ENCODE measurements around the gene KCP.

KCP gene

GRCh38 chr7:128852537-128853254 lies 57.8 kb downstream of the KCP start:
- no peak for DNase-seq

DNA sequence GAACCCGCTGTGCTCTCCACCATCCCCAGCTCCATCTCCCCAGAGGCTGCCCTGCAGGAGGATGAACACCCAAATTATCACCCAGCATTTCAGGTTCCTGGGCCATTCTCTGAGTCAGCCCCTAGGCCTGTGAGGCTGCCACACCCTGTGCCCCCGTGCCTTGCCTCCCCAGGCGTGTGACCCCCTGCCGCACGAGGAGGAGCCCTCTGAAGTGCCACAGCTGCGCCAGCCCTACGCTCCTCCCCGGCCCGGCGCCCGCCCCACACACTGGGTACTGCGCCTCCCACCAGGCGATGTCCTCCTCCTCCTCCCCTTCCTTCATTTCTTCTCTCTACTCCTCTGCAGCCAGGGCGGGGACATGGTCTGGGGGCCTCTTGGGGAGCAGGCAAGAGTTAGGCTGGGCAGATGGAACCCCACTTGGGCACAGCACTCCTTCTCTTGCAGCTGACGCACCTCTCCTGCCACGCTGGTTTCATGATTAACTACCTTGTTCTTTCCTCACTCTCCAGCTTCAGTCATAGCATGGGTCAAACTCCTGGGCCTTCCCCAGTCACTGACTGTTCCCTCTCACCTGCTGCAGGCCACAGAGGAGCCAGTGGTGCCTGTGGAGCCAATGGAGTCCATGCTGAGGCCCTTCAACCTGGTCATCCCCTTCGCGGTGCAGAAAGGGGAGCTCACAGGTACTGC lies 60.6 kb downstream of the KCP start:
- DNase-seq: no peak

GRCh38 chr7:128849156-128849515 lies 61.4 kb downstream of the KCP start:
- DNase-seq: no peak

- no peak for DNase-seq
These were observed 62.0 kb downstream of the KCP start for GRCh38 chr7:128848289-128849155.

- DNase-seq: no peak
These were observed 62.7 kb downstream of the KCP start for GRCh38 chr7:128847721-128848211.

GRCh38 chr7:128846781-128847444 lies 63.6 kb downstream of the KCP start:
- DNase-seq: no peak

DNA sequence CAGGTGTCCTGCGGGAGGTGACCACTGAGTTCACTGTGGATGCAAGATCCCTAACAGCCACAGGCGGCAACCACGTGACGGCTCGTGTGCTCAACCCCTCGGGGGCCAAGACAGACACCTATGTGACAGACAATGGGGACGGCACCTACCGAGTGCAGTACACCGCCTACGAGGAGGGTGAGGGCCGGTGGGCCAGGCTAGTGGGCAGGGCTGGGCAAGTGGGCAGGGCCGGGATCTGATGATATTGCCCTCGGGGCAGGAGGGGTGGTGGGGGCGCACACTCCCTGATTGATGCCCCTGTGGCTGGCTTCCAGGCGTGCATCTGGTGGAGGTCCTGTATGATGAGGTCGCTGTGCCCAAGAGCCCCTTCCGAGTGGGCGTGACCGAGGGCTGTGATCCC lies 64.5 kb downstream of the KCP start:
- DNase-seq: no peak

GRCh38 chr7:128845475-128845874 lies 65.0 kb downstream of the KCP start:
- DNase-seq: no peak

DNA sequence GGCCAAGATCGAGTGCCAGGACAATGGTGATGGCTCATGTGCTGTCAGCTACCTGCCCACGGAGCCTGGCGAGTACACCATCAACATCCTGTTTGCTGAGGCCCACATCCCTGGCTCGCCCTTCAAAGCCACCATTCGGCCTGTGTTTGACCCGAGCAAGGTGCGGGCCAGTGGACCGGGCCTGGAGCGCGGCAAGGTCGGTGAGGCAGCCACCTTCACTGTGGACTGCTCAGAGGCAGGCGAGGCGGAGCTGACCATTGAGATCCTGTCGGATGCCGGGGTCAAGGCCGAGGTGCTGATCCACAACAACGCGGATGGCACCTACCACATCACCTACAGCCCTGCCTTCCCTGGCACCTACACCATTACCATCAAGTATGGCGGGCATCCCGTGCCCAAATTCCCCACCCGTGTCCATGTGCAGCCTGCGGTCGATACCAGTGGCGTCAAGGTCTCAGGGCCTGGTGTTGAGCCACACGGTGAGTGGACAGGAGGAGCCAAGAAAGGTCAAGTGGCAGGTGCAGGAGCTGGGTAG lies 65.7 kb downstream of the KCP start:
- no peak for DNase-seq

- no peak for DNase-seq
These were observed 66.4 kb downstream of the KCP start for GRCh38 chr7:128843938-128844621.

DNA sequence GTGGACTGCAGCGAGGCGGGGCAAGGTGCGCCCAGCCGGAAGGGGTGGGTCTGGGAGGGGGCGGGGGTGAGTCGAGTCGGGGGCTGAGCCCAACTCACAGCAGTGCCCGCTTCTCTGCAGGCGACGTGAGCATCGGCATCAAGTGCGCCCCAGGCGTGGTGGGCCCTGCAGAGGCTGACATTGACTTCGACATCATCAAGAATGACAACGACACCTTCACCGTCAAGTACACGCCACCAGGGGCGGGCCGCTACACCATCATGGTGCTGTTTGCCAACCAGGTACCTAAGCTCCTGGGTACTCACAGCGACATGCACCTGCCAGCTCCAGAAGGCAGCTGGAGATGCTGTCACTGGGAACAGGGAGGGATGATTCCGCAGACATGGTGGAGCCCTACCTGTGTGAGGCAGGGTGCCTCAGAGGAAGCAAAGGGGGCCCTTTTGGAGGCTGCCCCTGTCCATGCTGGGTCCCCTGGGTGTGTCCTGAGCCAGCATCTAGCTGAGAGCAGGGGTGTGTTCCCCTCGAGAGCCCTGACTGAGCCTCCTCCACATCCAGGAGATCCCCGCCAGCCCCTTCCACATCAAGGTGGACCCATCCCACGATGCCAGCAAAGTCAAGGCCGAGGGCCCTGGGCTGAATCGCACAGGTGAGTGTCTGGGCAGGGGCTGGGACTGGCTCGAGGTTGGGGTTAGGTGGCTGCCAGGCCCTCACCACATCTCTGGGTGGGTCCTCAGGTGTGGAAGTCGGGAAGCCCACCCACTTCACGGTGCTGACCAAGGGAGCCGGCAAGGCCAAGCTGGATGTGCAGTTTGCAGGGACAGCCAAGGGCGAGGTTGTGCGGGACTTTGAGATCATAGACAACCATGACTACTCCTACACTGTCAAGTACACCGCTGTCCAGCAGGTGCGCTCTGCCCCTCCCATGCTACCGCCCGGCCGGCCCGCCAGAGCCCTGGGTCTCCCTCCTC lies 67.6 kb downstream of the KCP start:
- DNase-seq: no peak

GRCh38 chr7:128841921-128842673 lies 68.4 kb downstream of the KCP start:
- no peak for DNase-seq

DNA sequence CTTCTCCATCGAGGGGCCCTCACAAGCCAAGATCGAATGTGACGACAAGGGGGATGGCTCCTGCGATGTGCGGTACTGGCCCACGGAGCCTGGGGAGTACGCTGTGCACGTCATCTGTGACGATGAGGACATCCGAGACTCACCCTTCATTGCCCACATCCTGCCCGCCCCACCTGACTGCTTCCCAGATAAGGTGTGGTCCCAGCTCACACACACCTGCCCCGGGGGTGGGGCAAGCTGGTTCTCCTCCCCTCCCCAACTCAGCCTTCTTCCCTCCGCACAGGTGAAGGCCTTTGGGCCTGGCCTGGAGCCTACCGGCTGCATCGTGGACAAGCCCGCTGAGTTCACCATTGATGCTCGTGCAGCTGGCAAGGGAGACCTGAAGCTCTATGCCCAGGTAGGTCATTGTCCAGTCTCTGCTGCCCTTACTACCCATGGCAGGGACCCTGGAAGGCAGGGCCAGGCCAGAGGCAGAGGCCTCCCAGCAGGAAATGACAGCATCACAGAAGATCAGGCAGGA lies 69.3 kb downstream of the KCP start:
- no peak for DNase-seq

DNA sequence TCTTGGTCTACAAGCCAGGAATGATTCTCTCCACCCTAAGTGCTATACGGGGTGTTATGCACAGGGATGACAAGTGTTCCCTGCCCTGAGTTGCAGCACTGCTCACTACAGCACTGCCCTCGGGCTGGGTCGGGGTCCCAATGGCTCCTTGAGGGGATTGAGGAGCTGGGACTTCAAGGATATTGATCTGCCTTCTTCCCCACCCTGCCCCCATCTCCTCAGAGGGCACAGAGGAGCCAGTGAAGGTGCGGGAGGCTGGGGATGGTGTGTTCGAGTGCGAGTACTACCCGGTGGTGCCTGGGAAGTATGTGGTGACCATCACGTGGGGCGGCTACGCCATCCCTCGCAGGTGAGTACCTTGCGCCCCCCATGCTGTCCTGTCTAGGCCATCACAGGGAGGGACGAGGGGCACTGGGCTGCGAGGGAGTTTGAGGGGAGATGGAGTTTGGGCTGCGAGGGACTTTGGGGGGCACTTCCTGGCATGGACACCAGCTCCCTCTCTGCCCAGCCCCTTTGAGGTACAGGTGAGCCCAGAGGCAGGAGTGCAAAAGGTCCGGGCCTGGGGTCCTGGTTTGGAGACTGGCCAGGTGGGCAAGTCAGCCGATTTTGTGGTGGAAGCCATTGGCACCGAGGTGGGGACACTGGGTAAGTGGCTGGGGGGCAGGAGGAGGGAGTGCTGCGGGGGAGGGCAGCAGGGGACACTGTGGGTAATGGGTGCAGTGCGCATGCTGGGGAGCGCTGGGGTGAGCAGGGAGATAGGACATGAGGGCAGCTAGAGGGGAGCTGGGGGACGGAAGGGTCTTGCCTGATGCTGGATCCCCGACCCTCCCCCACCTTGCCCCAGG lies 70.0 kb downstream of the KCP start:
- no peak for DNase-seq

GRCh38 chr7:128839751-128840177 lies 70.7 kb downstream of the KCP start:
- no peak for DNase-seq

DNA sequence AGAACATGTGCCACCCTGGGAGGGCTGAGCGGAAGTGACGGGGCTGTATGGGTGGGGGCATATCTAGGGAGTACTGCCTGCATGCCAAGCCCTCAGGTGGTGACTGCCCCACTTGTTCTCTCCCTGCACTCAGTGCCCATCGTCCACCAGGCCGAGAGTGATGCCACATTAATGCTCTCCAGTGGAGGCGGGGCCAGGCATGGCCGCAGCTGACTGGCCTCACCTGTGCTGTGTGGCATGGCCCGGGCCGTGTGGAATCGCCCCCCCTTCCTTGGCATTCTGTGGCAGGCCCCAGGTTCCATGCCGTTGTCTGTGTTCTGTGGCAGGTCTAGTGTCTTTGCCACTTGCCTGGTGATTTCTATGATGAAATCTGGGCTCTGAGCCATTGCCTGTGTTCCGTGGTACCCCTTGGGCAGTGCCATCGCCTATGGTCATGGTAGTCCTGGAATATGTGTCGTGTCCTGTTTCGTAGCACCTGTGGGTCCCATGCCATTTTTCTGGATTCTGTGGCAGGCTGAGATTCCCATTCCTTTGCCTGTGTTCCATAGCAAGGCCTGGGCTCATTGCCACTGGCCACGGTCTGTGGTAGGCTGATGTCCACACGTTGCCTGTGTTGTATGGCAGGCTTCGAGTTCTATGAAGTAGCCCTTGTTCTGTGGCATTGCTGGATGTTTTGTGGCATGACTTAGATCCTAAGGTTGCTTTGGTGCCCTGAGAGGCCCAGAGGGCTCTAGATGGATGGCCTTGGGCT lies 71.4 kb downstream of the KCP start:
- no peak for DNase-seq

DNA sequence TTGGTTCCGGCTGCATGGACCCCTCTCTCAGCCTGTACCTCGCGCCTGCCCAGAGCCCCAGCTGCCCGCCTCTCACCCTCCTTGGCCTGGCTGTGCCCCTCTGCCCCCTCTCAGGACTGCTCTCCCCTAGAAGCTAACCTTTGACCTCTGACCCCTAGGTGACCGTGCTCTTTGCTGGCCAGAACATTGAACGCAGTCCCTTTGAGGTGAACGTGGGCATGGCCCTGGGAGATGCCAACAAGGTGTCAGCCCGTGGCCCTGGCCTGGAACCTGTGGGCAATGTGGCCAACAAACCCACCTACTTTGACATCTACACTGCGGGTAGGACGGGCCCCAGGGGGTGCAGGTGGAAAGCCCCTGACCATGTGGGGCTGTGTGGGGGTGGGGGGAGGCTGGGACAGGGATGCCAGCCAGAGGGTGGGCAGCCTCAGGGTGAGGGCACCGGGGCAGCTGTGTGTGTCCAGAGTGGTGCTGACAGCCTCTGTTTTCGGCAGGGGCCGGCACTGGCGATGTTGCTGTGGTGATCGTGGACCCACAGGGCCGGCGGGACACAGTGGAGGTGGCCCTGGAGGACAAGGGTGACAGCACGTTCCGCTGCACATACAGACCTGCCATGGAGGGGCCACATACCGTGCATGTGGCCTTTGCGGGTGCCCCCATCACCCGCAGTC lies 72.3 kb downstream of the KCP start:
- no peak for DNase-seq

GRCh38 chr7:128837521-128837921 lies 73.0 kb downstream of the KCP start:
- no peak for DNase-seq

All from KG1 (cell line).